ENCODE data around the gene STX1A.

GRCh38 chr7:73746378-73746777 lies 26.9 kb upstream of the STX1A start:
- TF ChIP-seq JAZF1 (CRISPR knock-in tag; IDR thresholded peaks at IDR 0.05) = no peak
- TF ChIP-seq ESRRA (CRISPR knock-in tag; IDR thresholded peaks at IDR 0.05; ENCODE audit: borderline replicate concordance) = no peak
- TF ChIP-seq, protein P1, sequence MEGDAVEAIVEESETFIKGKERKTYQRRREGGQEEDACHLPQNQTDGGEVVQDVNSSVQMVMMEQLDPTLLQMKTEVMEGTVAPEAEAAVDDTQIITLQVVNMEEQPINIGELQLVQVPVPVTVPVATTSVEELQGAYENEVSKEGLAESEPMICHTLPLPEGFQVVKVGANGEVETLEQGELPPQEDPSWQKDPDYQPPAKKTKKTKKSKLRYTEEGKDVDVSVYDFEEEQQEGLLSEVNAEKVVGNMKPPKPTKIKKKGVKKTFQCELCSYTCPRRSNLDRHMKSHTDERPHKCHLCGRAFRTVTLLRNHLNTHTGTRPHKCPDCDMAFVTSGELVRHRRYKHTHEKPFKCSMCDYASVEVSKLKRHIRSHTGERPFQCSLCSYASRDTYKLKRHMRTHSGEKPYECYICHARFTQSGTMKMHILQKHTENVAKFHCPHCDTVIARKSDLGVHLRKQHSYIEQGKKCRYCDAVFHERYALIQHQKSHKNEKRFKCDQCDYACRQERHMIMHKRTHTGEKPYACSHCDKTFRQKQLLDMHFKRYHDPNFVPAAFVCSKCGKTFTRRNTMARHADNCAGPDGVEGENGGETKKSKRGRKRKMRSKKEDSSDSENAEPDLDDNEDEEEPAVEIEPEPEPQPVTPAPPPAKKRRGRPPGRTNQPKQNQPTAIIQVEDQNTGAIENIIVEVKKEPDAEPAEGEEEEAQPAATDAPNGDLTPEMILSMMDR (IDR thresholded peaks at IDR 0.05) = no peak
